LHCN-M2 (cell line): ENCODE data around the gene FREY1. TPM values are rescaled to one million over a fixed set of nuclear protein-coding genes. Genes with fewer than 3 reads are reported as not detected.

Experiments
- DNase-seq: peaks from one replicate; pipeline ENCODE4 v3.0.0-alpha.2; 2012; ENCODE audit warnings: low read depth
- total RNA-seq: library from RNA; depleted of rRNA; stranded (reverse); fragments of >200 nt; gene quantifications from 2 replicates; pipeline ENCODE4 v1.2.3, GENCODE V29; 2014

FREY1 gene
- total RNA-seq, 1 experiment from 2014 or later = 0.63 TPM

- no peak for DNase-seq
Observed at GRCh38 chr11:45895553-45896259, 11.4 kb downstream of the FREY1 start.

GRCh38 chr11:45894555-45895247 lies 12.4 kb downstream of the FREY1 start:
- no peak for DNase-seq

GRCh38 chr11:45892856-45893255 lies 14.2 kb downstream of the FREY1 start:
- DNase-seq = no peak

GRCh38 chr11:45890886-45891550 lies 16.1 kb downstream of the FREY1 start:
- no peak for DNase-seq

GRCh38 chr11:45889966-45890365 lies 17.1 kb downstream of the FREY1 start:
- DNase-seq = no peak

GRCh38 chr11:45889555-45889954 lies 17.5 kb downstream of the FREY1 start:
- DNase-seq = no peak

GRCh38 chr11:45887587-45887986 lies 19.5 kb downstream of the FREY1 start:
- no peak for DNase-seq

- DNase-seq = no peak
Observed at GRCh38 chr11:45886816-45887520, 20.1 kb downstream of the FREY1 start.

GRCh38 chr11:45885921-45886721 lies 20.9 kb downstream of the FREY1 start:
- no peak for DNase-seq

- DNase-seq = no peak
Observed at GRCh38 chr11:45885274-45885920, 21.7 kb downstream of the FREY1 start, which contains the start of gene MAPK8IP1. TSS of gene MAPK8IP1 (plus strand) at chr11:45885651. CDS start at chr11:45885821, 170 bp downstream.

- no peak for DNase-seq
Observed at GRCh38 chr11:45884596-45885185, 22.4 kb downstream of the FREY1 start.

GRCh38 chr11:45881708-45882368 lies 25.2 kb downstream of the FREY1 start:
- peak; percentile 19 for DNase-seq

GRCh38 chr11:45880772-45881570 lies 26.1 kb downstream of the FREY1 start:
- DNase-seq = no peak

GRCh38 chr11:45879803-45880686 lies 27.0 kb downstream of the FREY1 start:
- DNase-seq = peak; percentile 30

- DNase-seq = no peak
Observed at GRCh38 chr11:45877845-45878244, 29.2 kb downstream of the FREY1 start.

GRCh38 chr11:45877221-45877620 lies 29.9 kb downstream of the FREY1 start:
- DNase-seq = no peak

GRCh38 chr11:45876401-45876800 lies 30.7 kb downstream of the FREY1 start:
- no peak for DNase-seq
